ENCODE measurements around the gene GALNT2.

The GALNT2 gene

DNA sequence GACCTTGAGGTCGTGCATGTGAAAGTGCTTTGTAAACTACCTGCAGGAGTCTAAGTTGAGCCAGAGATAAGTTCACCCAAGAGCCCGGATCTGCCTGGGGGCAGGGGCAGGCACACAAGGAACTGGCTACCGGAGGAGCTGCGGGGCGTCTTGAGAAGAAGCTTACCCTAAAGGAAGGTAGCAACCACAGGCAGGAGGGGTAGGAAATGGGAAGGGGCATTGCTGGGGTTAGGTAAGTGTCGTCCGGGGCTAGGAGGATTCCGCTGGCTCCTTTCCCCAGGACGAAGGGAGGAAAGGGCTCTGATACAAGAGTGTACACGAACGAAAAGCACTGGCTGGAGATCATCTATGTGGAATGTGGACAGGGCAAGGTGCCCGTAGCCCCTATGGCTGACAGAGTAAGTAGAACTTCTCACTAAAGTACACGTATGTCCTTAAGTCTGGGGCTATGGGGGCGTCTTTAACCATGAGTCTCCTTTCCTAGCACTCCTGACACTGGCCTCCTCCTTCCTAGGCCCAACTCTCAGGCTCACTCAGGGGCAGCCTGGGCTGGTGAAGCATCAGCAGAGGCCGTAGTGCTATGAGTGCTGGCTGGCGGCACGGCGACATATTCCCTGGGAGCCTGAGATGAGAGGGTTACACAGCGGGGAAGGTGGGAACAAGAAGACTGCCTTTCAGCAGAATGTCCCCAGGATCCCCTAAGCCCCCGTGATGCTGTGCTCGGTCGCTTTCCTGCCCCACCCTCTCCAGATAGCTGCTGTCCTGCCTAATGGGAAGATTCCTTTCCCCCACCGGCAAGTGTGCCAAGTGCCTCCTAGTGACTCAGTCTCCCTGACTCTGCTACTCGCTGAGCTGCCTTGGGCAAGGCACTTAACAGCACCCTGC lies 9.1 kb upstream of the GALNT2 start:
- Histone ChIP-seq H2BK5ac (ENCODE audit: low read length) (no peak overlapping the region), H3K36me3 (ENCODE audit: control insufficient read depth, insufficient read depth, low read length) (no peaks in the 10 kb centered on the region)

DNA sequence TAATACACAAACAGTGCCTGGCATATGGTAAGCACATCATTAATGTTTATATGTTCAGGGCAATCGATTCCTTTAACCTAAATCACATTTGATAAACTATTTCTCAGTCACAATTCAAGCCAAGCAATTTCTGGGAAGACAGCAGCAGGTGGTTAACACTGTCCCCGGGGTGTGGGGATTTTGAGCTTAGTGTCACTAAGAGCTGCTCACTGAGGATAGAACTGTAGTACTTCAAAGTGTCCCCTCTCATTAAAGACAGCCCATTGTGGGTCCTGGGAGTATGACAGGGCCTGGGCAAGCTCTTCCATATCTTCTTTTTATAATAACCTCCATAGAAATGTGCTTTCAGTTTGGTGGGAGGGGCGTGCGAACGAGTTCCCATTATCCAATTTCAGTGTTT lies 8.4 kb upstream of the GALNT2 start:
- Histone ChIP-seq H3K79me2 (ENCODE audit: control insufficient read depth, insufficient read depth, low read length) (no peaks in the 10 kb centered on the region), H2BK15ac (replicated peaks; ENCODE audit: low read depth) (no peak overlapping the region), H2AK5ac (ENCODE audit: low read length) (no peak overlapping the region), H3K23ac (ENCODE audit: low read length) (no peak overlapping the region), H3K4me3 (ENCODE audit: low read length) (no peak overlapping the region), H3K36me3 (ENCODE audit: control insufficient read depth, insufficient read depth, low read length) (no peaks in the 10 kb centered on the region), H4K8ac (ENCODE audit: low read depth, low read length) (no peak overlapping the region), H3K27me3 (ENCODE audit: insufficient read depth, low read length, poor library complexity) (no peaks in the 10 kb centered on the region), H3K4ac (ENCODE audit: low read depth, low read length) (no peak overlapping the region), H4K5ac (ENCODE audit: low read length) (no peak overlapping the region), H3K18ac (ENCODE audit: low read length) (no peak overlapping the region), H3K4me2 (ENCODE audit: low read length) (no peak overlapping the region), H2BK5ac (ENCODE audit: low read length) (no peak overlapping the region), H3K4me1 (ENCODE audit: control insufficient read depth, low read depth, low read length) (no peaks in the 10 kb centered on the region), H3K9ac (ENCODE audit: low read length) (no peak overlapping the region), H3K79me1 (ENCODE audit: low read length) (no peaks in the 10 kb centered on the region), H3K56ac (ENCODE audit: low read length) (no peak overlapping the region), H3K27ac (ENCODE audit: low read depth, low read length) (no peak overlapping the region), H2BK120ac (ENCODE audit: low read depth, low read length) (no peak overlapping the region)
- no CpG with 5 or more reads among the region's 5 CpGs for WGBS (ENCODE audit: extremely low coverage, insufficient coverage, low lambda C conversion rate)
- no peak for DNase-seq

More for the DNA sequence above, 9.1 kb upstream of the GALNT2 start:
- Histone ChIP-seq H4K5ac (ENCODE audit: low read length) (no peak overlapping the region), H2BK15ac (replicated peaks; ENCODE audit: low read depth) (no peak overlapping the region), H3K4me1 (ENCODE audit: control insufficient read depth, low read depth, low read length) (no peaks in the 10 kb centered on the region), H3K79me2 (ENCODE audit: control insufficient read depth, insufficient read depth, low read length) (no peaks in the 10 kb centered on the region), H3K23ac (ENCODE audit: low read length) (no peak overlapping the region), H3K4me2 (ENCODE audit: low read length) (no peak overlapping the region), H4K8ac (ENCODE audit: low read depth, low read length) (no peak overlapping the region), H3K4ac (ENCODE audit: low read depth, low read length) (no peak overlapping the region), H3K27me3 (ENCODE audit: insufficient read depth, low read length, poor library complexity) (no peaks in the 10 kb centered on the region), H3K9ac (ENCODE audit: low read length) (no peak overlapping the region), H3K27ac (ENCODE audit: low read depth, low read length) (no peak overlapping the region), H3K79me1 (ENCODE audit: low read length) (no peaks in the 10 kb centered on the region), H3K18ac (ENCODE audit: low read length) (no peak overlapping the region), H3K4me3 (ENCODE audit: low read length) (no peak overlapping the region), H2BK120ac (ENCODE audit: low read depth, low read length) (no peak overlapping the region), H3K56ac (ENCODE audit: low read length) (no peak overlapping the region), H2AK5ac (ENCODE audit: low read length) (no peak overlapping the region)
- WGBS (ENCODE audit: extremely low coverage, insufficient coverage, low lambda C conversion rate): no CpG with 5 or more reads among the region's 24 CpGs
- no peak for DNase-seq

DNA sequence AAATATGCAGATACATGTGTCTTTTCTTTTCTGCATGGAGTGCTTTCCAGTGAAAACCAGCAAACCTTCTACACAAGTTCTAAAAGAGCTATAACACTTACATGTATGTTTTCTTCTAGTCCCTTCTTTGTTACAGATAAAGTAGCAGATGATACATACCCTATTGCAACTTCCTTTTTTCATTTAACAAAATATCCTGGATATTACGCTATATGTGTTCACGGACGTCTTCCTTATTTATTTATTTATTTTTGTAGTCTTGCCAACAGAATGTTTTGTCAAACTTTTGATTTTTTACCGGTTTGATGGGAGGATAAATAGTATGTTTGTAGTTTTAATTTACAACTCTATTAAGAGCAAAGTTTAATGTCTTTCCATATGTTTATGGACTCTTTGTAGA lies 5.2 kb upstream of the GALNT2 start:
- Histone ChIP-seq H3K23ac (ENCODE audit: low read length) (no peak overlapping the region), H3K9ac (ENCODE audit: low read length) (no peak overlapping the region), H3K4me2 (ENCODE audit: low read length) (no peak overlapping the region), H3K4ac (ENCODE audit: low read depth, low read length) (no peak overlapping the region), H3K4me1 (ENCODE audit: control insufficient read depth, low read depth, low read length) (no peaks in the 10 kb centered on the region), H3K79me2 (ENCODE audit: control insufficient read depth, insufficient read depth, low read length) (no peaks in the 10 kb centered on the region), H3K79me1 (ENCODE audit: low read length) (no peaks in the 10 kb centered on the region), H3K18ac (ENCODE audit: low read length) (no peak overlapping the region), H2AK5ac (ENCODE audit: low read length) (no peak overlapping the region), H3K4me3 (ENCODE audit: low read length) (no peak overlapping the region), H3K27me3 (ENCODE audit: insufficient read depth, low read length, poor library complexity) (no peaks in the 10 kb centered on the region), H3K27ac (ENCODE audit: low read depth, low read length) (no peak overlapping the region), H2BK5ac (ENCODE audit: low read length) (no peak overlapping the region), H3K56ac (ENCODE audit: low read length) (no peak overlapping the region), H3K36me3 (ENCODE audit: control insufficient read depth, insufficient read depth, low read length) (no peaks in the 10 kb centered on the region), H2BK15ac (replicated peaks; ENCODE audit: low read depth) (no peak overlapping the region), H4K8ac (ENCODE audit: low read depth, low read length) (no peak overlapping the region), H4K5ac (ENCODE audit: low read length) (no peak overlapping the region), H2BK120ac (ENCODE audit: low read depth, low read length) (no peak overlapping the region)
- no CpG with 5 or more reads among the region's 4 CpGs for WGBS (ENCODE audit: extremely low coverage, insufficient coverage, low lambda C conversion rate)
- DNase-seq: no peak

DNA sequence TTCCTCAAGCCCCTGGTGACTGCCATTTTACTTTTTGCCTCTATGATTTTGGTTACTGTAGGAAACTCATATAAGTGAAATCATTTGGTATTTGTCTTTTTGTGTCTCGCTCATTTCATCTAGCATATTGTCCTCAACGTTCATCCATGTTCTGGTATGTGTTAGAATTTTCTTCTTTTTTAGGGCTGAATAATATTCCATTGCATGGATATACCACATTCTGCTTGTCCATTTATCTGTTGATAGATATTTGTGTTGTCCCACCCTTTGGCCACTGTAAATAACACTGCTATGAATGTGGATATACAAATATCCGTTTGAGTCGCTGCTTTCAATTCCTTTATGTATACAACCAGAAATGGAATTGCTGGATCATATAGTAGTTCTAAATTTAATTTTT lies 4.5 kb upstream of the GALNT2 start:
- Histone ChIP-seq H4K8ac (ENCODE audit: low read depth, low read length) (no peak overlapping the region), H3K23ac (ENCODE audit: low read length) (no peak overlapping the region), H3K4me3 (ENCODE audit: low read length) (no peak overlapping the region), H3K4me1 (ENCODE audit: control insufficient read depth, low read depth, low read length) (no peaks in the 10 kb centered on the region), H3K56ac (ENCODE audit: low read length) (no peak overlapping the region), H2AK5ac (ENCODE audit: low read length) (no peak overlapping the region), H4K5ac (ENCODE audit: low read length) (no peak overlapping the region), H3K18ac (ENCODE audit: low read length) (no peak overlapping the region), H2BK15ac (replicated peaks; ENCODE audit: low read depth) (no peak overlapping the region), H3K27ac (ENCODE audit: low read depth, low read length) (no peak overlapping the region), H2BK5ac (ENCODE audit: low read length) (no peak overlapping the region), H3K79me2 (ENCODE audit: control insufficient read depth, insufficient read depth, low read length) (no peaks in the 10 kb centered on the region), H3K9ac (ENCODE audit: low read length) (no peak overlapping the region), H2BK120ac (ENCODE audit: low read depth, low read length) (no peak overlapping the region), H3K4me2 (ENCODE audit: low read length) (no peak overlapping the region), H3K4ac (ENCODE audit: low read depth, low read length) (no peak overlapping the region), H3K27me3 (ENCODE audit: insufficient read depth, low read length, poor library complexity) (no peaks in the 10 kb centered on the region), H3K36me3 (ENCODE audit: control insufficient read depth, insufficient read depth, low read length) (no peaks in the 10 kb centered on the region), H3K79me1 (ENCODE audit: low read length) (no peaks in the 10 kb centered on the region)
- WGBS (ENCODE audit: extremely low coverage, insufficient coverage, low lambda C conversion rate): no CpG with 5 or more reads among the region's 4 CpGs
- no peak for DNase-seq

DNA sequence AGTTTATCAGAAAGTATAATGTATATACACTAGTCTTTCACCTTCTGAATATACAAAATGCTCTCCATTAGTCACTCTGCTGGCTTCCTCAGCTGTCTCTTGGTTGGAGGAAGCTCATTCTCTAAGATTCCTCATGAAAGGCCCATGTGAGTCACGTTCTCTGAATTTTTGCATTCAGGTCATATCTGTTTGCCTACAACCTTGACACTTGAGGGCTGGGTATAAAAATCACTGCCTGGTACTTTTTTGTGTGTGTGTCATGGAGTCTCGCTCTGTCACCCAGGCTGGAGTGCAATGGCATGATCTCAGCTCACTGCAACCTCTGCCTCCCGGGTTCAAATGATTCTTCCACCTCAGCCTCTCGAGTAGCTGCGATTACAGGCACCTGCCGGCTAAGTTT lies 2.8 kb upstream of the GALNT2 start:
- H2BK15ac ChIP-seq (replicated peaks; ENCODE audit: low read depth): no peak overlapping the region
- H3K56ac ChIP-seq (ENCODE audit: low read length): no peak overlapping the region
- H3K79me1 ChIP-seq (ENCODE audit: low read length): peaks cover under 1% of the 10 kb centered on the region
- WGBS (ENCODE audit: extremely low coverage, insufficient coverage, low lambda C conversion rate): no CpG with 5 or more reads among the region's 6 CpGs
- H4K8ac ChIP-seq (ENCODE audit: low read depth, low read length): no peak overlapping the region
- H2AK5ac ChIP-seq (ENCODE audit: low read length): no peak overlapping the region
- H3K23ac ChIP-seq (ENCODE audit: low read length): no peak overlapping the region
- H3K36me3 ChIP-seq (ENCODE audit: control insufficient read depth, insufficient read depth, low read length): no peaks in the 10 kb centered on the region
- H3K4me1 ChIP-seq (ENCODE audit: control insufficient read depth, low read depth, low read length): peaks cover 5% of the 10 kb centered on the region
- no peak overlapping the region for H3K9ac ChIP-seq (ENCODE audit: low read length)
- H3K4me3 ChIP-seq (ENCODE audit: low read length): no peak overlapping the region
- peaks cover 3% of the 10 kb centered on the region for H3K79me2 ChIP-seq (ENCODE audit: control insufficient read depth, insufficient read depth, low read length)
- no peak overlapping the region for H3K4me2 ChIP-seq (ENCODE audit: low read length)
- no peak overlapping the region for H3K4ac ChIP-seq (ENCODE audit: low read depth, low read length)
- DNase-seq: no peak
- no peak overlapping the region for H2BK120ac ChIP-seq (ENCODE audit: low read depth, low read length)
- H3K27ac ChIP-seq (ENCODE audit: low read depth, low read length): no peak overlapping the region
- H4K5ac ChIP-seq (ENCODE audit: low read length): no peak overlapping the region
- H3K18ac ChIP-seq (ENCODE audit: low read length): no peak overlapping the region
- H3K27me3 ChIP-seq (ENCODE audit: insufficient read depth, low read length, poor library complexity): no peaks in the 10 kb centered on the region
- H2BK5ac ChIP-seq (ENCODE audit: low read length): no peak overlapping the region

DNA sequence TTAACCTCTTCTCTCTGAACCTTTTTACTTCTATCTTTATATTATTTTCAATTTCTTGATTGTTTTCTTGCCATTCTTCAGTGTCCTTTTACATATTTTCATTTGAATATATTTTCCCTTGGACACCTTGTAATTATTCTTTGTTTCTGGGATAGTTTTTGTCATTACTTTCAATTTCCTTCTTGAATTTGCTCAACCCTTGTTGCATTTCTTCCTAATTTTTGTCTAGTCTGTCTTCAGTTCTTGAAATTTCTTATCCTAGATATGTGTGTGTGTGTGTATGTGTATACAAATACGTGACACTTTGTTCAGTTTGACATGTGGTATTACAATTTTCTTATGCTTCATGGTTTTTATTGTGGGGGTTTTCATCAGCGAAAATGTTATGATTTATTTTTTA lies 1.9 kb upstream of the GALNT2 start:
- H3K36me3 ChIP-seq (ENCODE audit: control insufficient read depth, insufficient read depth, low read length): no peaks in the 10 kb centered on the region
- DNase-seq: no peak

More for the DNA sequence above, 1.9 kb upstream of the GALNT2 start:
- no peak overlapping the region for H3K23ac ChIP-seq (ENCODE audit: low read length)
- no peak overlapping the region for H3K18ac ChIP-seq (ENCODE audit: low read length)
- no peak overlapping the region for H3K27ac ChIP-seq (ENCODE audit: low read depth, low read length)
- H3K79me1 ChIP-seq (ENCODE audit: low read length): peaks cover 4% of the 10 kb centered on the region
- peaks cover 6% of the 10 kb centered on the region for H3K79me2 ChIP-seq (ENCODE audit: control insufficient read depth, insufficient read depth, low read length)
- peaks cover 5% of the 10 kb centered on the region for H3K4me1 ChIP-seq (ENCODE audit: control insufficient read depth, low read depth, low read length)
- WGBS (ENCODE audit: extremely low coverage, insufficient coverage, low lambda C conversion rate): no CpG with 5 or more reads among the region's 2 CpGs
- no peaks in the 10 kb centered on the region for H3K27me3 ChIP-seq (ENCODE audit: insufficient read depth, low read length, poor library complexity)
- H2BK5ac ChIP-seq (ENCODE audit: low read length): no peak overlapping the region
- H3K4ac ChIP-seq (ENCODE audit: low read depth, low read length): no peak overlapping the region
- H2BK120ac ChIP-seq (ENCODE audit: low read depth, low read length): no peak overlapping the region
- H4K5ac ChIP-seq (ENCODE audit: low read length): no peak overlapping the region
- no peak overlapping the region for H3K9ac ChIP-seq (ENCODE audit: low read length)
- H3K4me3 ChIP-seq (ENCODE audit: low read length): no peak overlapping the region
- no peak overlapping the region for H2AK5ac ChIP-seq (ENCODE audit: low read length)
- no peak overlapping the region for H3K4me2 ChIP-seq (ENCODE audit: low read length)
- H4K8ac ChIP-seq (ENCODE audit: low read depth, low read length): no peak overlapping the region
- H3K56ac ChIP-seq (ENCODE audit: low read length): no peak overlapping the region
- no peak overlapping the region for H2BK15ac ChIP-seq (replicated peaks; ENCODE audit: low read depth)

Measured in mesendoderm (in vitro differentiated cells).